ENCODE data around the gene GSTA3. TPM values are rescaled to one million over a fixed set of nuclear protein-coding genes. Genes with fewer than 3 reads are reported as not detected.

GSTA3 gene
- total RNA-seq, 4 donors from 2014 or later = 12.4 to 17.4 (median 16.3) TPM

DNA sequence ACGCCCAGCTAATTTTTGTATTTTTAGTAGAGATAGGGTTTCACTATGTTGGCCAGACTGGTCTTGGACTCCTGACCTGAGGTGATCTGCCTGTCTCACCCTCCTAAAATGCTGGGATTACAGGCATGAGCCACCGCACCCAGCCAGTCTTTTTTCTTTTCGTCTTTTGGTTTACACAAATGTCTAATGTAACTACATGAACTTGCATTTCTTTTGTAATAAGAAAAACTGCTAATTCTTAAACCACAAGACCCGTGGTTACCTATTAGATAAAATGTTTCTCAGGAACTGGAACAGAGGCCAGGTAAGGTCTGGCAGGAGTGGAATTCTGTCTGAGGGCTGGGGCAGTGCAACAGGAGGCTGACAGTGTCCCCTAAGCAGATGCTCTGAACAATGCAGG, 32.7 kb upstream of the GSTA3 start:
- no peaks in the 10 kb centered on the region for H3K36me3 ChIP-seq
- 74% methylated on average over 4 of the region's 4 CpGs for WGBS

DNA sequence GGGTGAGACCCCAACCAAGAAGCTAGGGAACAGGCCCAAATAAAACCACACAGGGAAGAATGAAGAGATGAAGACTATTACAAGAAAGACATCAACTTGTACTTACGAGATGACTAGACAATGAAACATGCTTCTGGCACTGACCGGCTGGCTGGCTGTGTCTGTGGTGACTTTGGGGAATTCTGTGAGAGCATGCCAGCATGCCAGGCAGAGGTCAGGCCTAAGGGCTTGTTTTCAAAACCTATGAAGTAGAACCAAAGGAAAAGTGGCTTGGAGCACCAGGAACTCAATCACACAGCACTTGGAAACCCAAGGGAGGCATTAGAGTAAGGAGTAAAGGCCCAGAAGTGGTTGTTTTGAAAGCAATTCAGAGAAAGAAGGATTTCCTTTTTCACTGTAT, 28.4 kb upstream of the GSTA3 start:
- no peak for DNase-seq (ENCODE audit: low spot score in 2 of 2)
- no peaks in the 10 kb centered on the region for H3K36me3 ChIP-seq
- H3K27me3 ChIP-seq = no peaks in the 10 kb centered on the region
- H3K27ac ChIP-seq = no peak overlapping the region
- TF ChIP-seq, protein P1, sequence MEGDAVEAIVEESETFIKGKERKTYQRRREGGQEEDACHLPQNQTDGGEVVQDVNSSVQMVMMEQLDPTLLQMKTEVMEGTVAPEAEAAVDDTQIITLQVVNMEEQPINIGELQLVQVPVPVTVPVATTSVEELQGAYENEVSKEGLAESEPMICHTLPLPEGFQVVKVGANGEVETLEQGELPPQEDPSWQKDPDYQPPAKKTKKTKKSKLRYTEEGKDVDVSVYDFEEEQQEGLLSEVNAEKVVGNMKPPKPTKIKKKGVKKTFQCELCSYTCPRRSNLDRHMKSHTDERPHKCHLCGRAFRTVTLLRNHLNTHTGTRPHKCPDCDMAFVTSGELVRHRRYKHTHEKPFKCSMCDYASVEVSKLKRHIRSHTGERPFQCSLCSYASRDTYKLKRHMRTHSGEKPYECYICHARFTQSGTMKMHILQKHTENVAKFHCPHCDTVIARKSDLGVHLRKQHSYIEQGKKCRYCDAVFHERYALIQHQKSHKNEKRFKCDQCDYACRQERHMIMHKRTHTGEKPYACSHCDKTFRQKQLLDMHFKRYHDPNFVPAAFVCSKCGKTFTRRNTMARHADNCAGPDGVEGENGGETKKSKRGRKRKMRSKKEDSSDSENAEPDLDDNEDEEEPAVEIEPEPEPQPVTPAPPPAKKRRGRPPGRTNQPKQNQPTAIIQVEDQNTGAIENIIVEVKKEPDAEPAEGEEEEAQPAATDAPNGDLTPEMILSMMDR (IDR thresholded peaks at IDR 0.05) = no peak
- no peak for TF ChIP-seq EP300 (IDR thresholded peaks at IDR 0.05)
- no peak for TF ChIP-seq POLR2AphosphoS5 (IDR thresholded peaks at IDR 0.05)
- no peak for TF ChIP-seq POLR2A (IDR thresholded peaks at IDR 0.05)
- H3K4me3 ChIP-seq = no peak overlapping the region
- H3K9me3 ChIP-seq = no peaks in the 10 kb centered on the region
- WGBS = 46% methylated on average over 2 of the region's 2 CpGs
- no peaks in the 10 kb centered on the region for H3K4me1 ChIP-seq

More for the DNA sequence above, 32.7 kb upstream of the GSTA3 start:
- no peak for DNase-seq (ENCODE audit: low spot score in 2 of 2)
- H3K4me3 ChIP-seq = no peak overlapping the region
- no peaks in the 10 kb centered on the region for H3K9me3 ChIP-seq
- TF ChIP-seq EP300 (IDR thresholded peaks at IDR 0.05) = no peak
- TF ChIP-seq POLR2AphosphoS5 (IDR thresholded peaks at IDR 0.05) = no peak
- TF ChIP-seq, protein P1 (IDR thresholded peaks at IDR 0.05) = no peak
- no peak for TF ChIP-seq POLR2A (IDR thresholded peaks at IDR 0.05)
- H3K27me3 ChIP-seq = no peaks in the 10 kb centered on the region
- H3K4me1 ChIP-seq = no peaks in the 10 kb centered on the region
- no peak overlapping the region for H3K27ac ChIP-seq

DNA sequence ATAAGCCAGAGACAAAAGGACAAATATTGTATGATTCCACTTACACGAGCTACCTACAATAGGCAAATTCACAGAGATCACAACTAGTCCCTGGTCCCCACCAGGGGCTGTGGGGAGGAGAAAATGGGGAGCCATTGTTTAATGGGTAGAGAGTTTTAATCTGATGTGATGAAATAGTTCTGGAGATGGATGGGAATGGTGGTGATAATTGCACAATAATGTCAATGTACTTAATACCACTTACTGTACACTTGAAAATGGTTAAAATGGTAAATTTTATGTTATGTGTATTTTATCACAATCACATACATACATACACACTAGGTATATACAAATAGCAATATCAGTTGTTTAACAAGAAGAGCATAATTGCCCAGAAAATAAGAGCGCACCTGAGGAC, 24.3 kb upstream of the GSTA3 start:
- Histone ChIP-seq H3K9me3 (no peaks in the 10 kb centered on the region), H3K27ac (no peak overlapping the region), H3K4me3 (no peak overlapping the region), H3K4me1 (peaks cover 2% of the 10 kb centered on the region), H3K36me3 (no peaks in the 10 kb centered on the region), H3K27me3 (no peaks in the 10 kb centered on the region)
- WGBS = 89% methylated on average over 2 of the region's 2 CpGs
- no peak for DNase-seq (ENCODE audit: low spot score in 2 of 2)
- TF ChIP-seq EP300 (IDR thresholded peaks at IDR 0.05) = no peak

DNA sequence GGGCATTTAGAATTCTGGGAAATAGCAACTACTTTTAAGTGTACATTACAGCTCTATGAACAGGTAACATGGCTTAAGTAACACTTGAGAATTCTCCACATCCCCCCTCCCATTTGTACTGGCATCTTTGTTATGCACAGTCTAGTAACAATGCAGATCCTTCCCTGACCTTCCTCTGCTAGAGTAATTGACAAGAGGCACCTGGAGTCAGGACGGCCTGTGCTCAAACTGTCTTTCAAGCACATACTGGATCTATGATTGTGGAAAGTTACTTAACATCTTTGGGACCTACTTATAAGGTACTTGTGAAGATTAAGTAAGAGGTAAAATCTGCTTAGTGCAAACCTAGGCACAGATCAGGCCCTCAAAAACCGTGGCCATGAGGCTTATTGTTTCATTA, 21.9 kb upstream of the GSTA3 start:
- Histone ChIP-seq H3K4me1 (peaks cover 2% of the 10 kb centered on the region), H3K9me3 (no peaks in the 10 kb centered on the region), H3K27me3 (no peaks in the 10 kb centered on the region), H3K36me3 (no peaks in the 10 kb centered on the region), H3K27ac (no peak overlapping the region), H3K4me3 (no peak overlapping the region)
- no peak for DNase-seq (ENCODE audit: low spot score in 2 of 2)
- 86% methylated on average over 2 of the region's 2 CpGs for WGBS
- TF ChIP-seq EP300 (IDR thresholded peaks at IDR 0.05) = no peak
- TF ChIP-seq POLR2AphosphoS5 (IDR thresholded peaks at IDR 0.05) = no peak
- TF ChIP-seq, protein P1 (IDR thresholded peaks at IDR 0.05) = no peak
- no peak for TF ChIP-seq POLR2A (IDR thresholded peaks at IDR 0.05)

DNA sequence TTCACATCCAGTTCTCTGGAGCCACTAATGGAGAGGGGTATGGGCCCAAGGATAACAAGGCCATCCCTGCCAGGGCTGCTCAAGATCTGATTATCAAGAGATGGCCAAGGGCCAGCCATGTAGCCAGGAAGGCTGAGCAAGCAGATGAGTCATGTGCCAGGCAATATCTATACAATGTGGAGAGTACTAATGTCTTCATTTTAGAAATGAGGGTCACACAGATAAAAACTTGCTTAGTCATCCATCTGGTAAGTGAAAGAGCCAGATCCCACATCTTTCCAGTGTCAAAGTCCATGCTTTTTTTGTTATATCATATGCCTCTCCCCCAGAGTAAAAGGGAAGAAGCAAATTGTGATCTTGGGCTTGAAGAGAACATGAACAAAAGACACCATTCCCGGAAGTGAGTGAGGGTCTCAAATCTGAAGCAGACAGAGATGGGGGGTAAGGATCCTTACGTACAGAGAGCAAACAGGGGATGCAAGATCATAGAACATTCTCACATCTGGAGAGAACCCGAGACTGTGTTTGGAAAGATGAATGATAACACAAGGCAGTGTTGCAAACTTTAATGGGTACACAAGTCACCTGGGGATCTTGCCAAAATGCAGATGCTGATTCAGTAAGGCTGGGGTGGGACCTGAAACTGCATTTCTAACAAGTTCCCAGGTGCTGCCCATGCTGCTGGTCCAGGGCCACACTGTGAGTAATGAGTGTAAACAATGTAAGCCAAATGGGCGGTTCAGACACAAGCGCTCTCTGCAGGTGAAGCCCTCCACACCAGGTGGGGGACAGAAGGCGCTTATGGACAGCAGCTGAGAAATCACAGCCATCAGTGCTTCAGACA, 20.0 kb upstream of the GSTA3 start:
- H3K4me1 ChIP-seq = peaks cover 2% of the 10 kb centered on the region
- DNase-seq (ENCODE audit: low spot score in 2 of 2) = no peak
- TF ChIP-seq POLR2AphosphoS5 (IDR thresholded peaks at IDR 0.05) (no peak), POLR2A (IDR thresholded peaks at IDR 0.05) (no peak), EP300 (IDR thresholded peaks at IDR 0.05) (no peak)
- TF ChIP-seq, protein P1 (IDR thresholded peaks at IDR 0.05) = no peak
- H3K27me3 ChIP-seq = no peaks in the 10 kb centered on the region
- 55% methylated on average over 6 of the region's 6 CpGs for WGBS
- no peaks in the 10 kb centered on the region for H3K36me3 ChIP-seq
- no peak overlapping the region for H3K4me3 ChIP-seq
- H3K9me3 ChIP-seq = no peaks in the 10 kb centered on the region
- H3K27ac ChIP-seq = peak overlapping the region; percentile 40
